Hair follicle dermal papilla cell (primary cell): Measurements from ENCODE around the gene MAIP1. TPM values are rescaled to one million over a fixed set of nuclear protein-coding genes. Genes with fewer than 3 reads are reported as not detected.

Experiments
- total RNA-seq: library from RNA; depleted of rRNA; stranded (reverse); fragments of >200 nt; gene quantifications from 2 replicates; pipeline ENCODE4 v1.2.3, GENCODE V29; 2012

MAIP1 gene, protein sequence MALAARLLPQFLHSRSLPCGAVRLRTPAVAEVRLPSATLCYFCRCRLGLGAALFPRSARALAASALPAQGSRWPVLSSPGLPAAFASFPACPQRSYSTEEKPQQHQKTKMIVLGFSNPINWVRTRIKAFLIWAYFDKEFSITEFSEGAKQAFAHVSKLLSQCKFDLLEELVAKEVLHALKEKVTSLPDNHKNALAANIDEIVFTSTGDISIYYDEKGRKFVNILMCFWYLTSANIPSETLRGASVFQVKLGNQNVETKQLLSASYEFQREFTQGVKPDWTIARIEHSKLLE
- 20.8 and 21.1 TPM in 2 replicates for total RNA-seq

DNA sequence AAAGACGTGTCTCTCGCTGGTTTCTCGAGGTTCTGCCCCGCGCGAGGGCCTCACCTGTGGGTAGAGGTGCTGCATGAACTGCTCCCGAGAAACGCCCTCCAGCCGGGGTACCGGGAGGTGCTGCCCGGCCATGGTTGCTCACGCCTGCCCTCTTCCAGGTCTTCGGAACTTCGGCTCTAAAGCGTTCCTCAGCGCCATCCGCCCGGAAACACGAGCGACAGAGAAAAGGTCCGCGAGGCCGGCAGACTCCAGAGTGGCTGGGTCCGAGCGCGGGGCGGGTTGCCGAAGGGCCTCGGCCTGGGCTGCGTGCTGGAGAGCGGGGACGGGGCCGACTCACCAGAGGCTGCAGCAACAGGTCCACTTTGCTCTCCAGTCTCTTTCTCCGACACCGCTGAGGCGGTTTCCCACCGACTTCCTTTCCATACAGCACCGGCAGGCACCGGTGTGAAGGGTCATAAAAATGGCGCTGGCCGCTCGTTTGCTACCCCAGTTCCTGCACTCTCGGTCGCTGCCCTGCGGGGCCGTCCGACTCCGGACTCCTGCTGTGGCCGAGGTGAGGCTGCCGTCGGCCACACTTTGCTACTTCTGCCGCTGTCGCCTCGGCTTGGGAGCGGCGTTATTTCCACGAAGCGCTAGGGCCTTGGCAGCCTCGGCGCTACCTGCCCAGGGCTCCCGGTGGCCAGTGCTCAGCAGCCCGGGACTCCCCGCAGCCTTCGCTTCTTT is at the start of gene MAIP1, which contains the start of gene TYW5:
TSS of gene MAIP1 (plus strand) at position 244 of the 723 bp plus-strand sequence. CDS start at position 461, 217 bp downstream.
TSS of gene TYW5 (minus strand) at position 153 of the 723 bp plus-strand sequence. CDS start at position 132, 21 bp downstream.

DNA sequence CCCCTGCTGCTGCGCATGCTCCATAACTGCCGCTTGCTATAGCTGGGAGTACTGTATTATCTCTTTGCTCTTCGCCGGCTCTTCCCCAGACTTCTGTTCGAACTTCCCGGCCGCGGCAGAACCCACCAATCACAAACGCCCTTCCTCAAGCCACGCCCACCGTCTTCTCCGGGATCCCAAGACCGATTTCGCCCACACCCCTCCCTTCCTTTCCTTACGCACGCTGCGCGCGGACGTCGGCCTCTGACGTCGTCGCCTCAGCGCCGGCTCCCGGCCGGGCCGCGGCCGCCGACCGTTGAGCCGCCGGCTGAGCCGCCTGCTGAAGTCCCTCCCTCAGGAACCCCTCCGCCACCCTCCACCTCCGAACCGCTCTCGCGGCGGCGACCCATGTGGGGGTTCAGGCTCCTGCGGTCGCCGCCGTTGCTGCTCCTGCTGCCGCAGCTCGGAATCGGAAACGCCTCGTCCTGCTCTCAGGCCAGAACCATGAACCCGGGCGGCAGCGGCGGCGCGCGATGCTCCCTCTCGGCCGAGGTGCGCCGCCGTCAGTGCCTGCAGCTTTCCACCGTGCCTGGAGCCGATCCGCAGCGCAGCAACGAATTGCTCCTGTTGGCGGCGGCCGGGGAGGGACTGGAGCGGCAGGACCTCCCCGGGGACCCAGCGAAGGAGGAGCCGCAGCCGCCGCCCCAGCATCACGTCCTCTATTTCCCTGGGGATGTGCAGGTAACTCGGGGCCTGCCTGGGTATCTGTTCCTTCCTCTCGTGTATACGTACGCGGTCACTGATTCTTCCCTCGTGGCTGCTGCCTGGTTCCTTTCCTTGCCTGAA is 44.1 kb upstream of the MAIP1 start, which contains the start of gene C2orf69:
TSS of gene C2orf69 (plus strand) at position 242 of the 825 bp plus-strand sequence. CDS start at position 388, 146 bp downstream.

Other genes starting within 250 kb of the MAIP1 start
- gene FTCDNL1, start 104.4 kb upstream of the MAIP1 start, total RNA-seq: 0.73 and 1.3 TPM in 2 replicates
- gene C2orf69, start 44.3 kb upstream of the MAIP1 start, total RNA-seq: 13.8 and 14.3 TPM in 2 replicates
- gene TYW5, start 91 bp upstream of the MAIP1 start, total RNA-seq: 7.0 and 8.3 TPM in 2 replicates